Stimulated activated CD4-positive, alpha-beta T cell treated with anti-CD3 and anti-CD28 coated beads, Interleukin-15, amount 100 ng/mL, for 48 hours (primary cell): ENCODE data around the gene CBFA2T3.
"Not testable (repeated sequence)": the region's sequence is repeated elsewhere in the genome, so short reads cannot be mapped to it uniquely, and the experiment has no call there.

Experiments
- DNase-seq, 2 donors: peaks; one replicate each; pipeline ENCODE4 v3.0.0-alpha.2; 2020; ENCODE audit warnings: low read depth in 2 of 2

CBFA2T3 gene

GRCh38 chr16:88922826-88923410 lies 54.1 kb downstream of the CBFA2T3 start:
- DNase-seq: no peak

GRCh38 chr16:88922114-88922825 lies 54.7 kb downstream of the CBFA2T3 start:
- no peak for DNase-seq

- DNase-seq: no peak
Observed at GRCh38 chr16:88921591-88921990, 55.4 kb downstream of the CBFA2T3 start.

- no peak for DNase-seq
Observed at GRCh38 chr16:88920618-88921590, 56.1 kb downstream of the CBFA2T3 start.

DNA sequence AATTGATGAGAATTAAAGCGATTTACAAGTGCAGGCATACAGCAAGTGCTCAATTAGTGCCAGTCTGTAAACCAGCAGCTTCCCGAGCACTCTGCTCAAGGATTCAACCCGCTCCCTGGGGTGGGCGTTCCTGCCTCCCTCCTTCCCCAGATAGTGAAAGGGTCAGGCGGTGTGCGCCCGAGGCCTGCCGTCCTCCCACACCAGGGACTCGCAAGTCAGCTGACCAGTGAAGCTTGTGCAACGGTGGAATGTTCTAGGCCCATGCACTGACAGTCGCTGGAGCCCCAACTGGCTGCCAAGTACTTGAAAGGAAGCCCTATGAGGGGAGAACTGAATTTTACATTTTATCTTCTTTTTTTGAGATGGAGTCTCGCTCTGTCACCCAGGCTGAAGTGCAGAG lies 57.1 kb downstream of the CBFA2T3 start:
- DNase-seq: no peak

DNA sequence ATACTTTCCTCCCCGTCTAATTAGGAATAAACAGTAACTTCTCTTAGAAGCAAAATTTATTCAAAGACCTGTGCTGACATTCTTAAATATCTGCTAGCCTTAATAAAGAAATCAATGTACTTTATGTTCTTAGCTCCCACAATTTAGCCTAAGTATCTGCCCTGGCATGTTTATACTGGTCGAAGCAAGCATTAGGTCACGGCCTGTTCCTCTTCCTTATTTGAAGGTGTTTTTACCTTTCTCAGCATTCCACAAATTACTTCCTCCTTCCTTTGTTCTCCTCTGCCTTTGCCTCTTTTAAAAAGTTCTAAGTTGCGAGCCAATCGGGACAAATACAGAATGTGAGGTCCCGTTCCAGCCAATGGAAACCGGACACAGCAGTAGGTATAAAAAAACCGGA lies 58.1 kb downstream of the CBFA2T3 start:
- not testable (repeated sequence) for DNase-seq

GRCh38 chr16:88917915-88918627 lies 58.9 kb downstream of the CBFA2T3 start:
- DNase-seq: no peak

DNA sequence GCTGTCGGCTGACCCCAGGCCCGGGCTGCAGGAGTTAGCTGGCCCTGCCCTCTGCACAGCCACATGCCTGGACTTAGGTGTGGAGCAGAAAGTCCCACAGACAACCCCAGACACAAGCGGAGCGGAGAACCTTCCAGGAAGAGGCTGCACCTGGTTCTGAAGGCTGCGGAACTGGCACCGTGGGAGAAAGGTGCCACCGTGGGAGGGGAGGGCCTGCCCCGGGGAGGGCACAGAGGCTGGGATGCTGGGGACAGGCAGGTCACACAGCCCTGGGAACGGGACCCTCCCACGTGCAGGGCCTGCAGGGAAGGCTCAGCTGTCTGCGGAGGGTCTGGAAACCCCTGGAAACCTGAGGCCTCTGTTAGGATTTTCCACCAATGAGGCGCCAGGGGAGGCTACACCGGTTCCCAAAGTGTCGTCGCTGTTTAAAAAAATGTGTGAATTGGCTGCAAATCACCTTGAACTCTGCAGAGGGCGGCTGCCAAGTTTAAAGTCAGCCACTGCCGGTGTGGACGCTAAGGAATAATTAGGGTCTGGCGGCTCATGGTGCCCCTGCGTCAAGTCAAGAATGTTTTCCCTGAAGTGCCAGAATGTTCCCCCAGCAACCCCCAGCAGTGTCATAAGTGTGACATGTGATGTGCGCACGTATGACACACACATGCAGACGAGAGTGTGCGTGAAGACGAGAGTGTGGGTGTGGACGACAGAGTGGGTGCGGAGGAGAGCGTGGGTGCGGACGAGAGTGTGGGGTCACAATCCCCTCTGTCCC lies 59.7 kb downstream of the CBFA2T3 start:
- no peak for DNase-seq

DNA sequence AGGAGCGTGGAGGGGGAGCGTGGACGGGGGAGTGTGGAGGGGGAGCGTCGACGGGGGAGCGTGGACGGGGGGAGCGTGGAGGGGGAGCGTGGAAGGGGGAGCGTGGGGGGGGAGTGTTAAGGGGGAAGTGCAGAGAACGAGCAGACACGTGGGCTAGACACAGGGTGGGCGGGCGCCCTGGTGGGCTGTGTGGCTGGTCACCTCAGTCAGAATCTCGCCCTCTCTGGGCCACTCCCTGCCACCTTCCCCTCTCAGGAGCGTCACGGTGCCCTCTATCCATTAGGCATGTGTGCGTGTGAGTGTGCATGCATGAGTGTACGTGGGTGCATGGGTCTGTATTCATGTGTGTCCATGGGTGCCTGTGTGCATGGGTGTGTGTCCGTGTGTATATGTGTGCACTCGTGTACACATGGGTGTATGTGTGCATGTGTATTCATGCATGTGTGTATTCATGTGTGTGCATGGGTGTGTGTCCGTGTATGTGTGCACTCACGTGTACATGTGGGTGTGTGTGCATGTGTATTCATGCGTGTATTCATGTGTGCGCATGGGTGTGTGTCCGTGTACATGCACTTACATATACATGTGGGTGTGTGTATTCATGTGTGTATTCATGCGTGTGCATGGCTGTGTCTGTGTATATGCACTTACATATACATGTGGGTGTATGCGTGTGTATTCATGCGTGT lies 61.2 kb downstream of the CBFA2T3 start:
- DNase-seq: no peak

- DNase-seq: no peak
Observed at GRCh38 chr16:88914750-88915368, 62.1 kb downstream of the CBFA2T3 start.

GRCh38 chr16:88913870-88914269 lies 63.1 kb downstream of the CBFA2T3 start:
- DNase-seq: no peak

DNA sequence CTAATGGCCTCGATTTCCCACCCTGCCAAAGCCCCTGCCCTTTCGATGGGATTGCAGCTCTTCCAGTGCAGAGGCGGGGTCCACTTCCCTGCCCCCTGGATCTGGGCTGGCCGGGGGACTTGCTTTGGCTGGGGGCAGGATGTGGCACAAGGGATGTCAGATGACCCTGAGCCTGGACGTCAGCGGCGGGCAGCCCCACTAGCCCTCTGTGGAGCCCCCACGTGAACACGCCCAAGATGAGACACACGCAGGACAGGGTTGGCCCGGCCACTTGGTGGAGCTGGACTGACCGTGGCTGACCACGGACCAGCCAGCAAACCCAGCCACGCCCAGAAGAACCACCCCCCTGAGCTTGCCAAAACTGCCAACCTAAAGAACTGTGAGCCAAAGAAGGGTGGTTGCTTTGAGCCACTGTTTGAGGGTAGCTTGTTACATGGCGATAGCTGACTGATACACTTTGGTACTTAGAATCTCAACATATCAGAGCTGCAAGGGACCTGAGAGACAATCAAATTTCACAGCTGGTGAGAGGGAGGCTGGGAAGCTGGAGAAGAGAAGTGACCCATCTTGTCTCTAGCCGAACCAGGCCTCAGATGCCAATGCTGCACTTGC lies 63.9 kb downstream of the CBFA2T3 start:
- no peak for DNase-seq

DNA sequence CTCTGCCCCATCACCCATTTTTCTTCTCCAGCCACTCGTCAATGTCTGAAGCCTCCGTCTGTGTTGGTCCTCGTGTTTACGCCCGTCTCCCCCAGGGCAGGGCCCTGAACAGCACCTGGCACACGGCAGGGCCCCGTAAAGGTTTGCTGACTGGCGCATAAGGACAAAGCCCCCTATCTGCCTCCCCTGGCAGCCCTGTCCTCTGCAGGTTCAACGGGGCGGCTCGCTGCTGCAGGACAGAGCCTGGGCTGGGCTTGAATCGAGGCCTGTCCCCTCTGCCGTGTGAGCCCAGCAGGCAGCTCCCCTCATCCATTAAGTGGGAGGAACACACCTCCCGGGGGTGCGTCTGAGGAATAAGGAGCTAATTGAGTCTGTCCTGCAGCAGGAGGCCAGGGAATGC lies 64.5 kb downstream of the CBFA2T3 start:
- no peak for DNase-seq

DNA sequence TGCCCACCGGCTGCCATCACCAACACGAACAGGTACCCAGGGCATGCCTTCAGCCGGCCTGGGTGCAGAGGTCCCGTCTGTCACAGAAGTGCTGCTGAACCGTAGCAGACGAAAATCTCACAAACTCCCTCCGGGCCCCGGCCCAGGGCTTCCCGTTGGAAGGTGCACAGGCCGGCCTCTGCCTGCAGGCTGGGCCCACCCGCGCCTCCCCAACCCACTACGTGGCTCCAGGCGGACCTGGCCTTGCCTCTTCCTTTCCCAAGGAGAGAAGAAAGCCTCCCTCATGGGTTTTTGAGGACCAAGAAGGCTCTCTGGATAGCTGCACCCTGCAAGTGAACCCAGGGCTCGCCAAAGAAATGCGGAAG lies 65.1 kb downstream of the CBFA2T3 start:
- no peak for DNase-seq

- DNase-seq: no peak
Observed at GRCh38 chr16:88911136-88911945, 65.7 kb downstream of the CBFA2T3 start.

DNA sequence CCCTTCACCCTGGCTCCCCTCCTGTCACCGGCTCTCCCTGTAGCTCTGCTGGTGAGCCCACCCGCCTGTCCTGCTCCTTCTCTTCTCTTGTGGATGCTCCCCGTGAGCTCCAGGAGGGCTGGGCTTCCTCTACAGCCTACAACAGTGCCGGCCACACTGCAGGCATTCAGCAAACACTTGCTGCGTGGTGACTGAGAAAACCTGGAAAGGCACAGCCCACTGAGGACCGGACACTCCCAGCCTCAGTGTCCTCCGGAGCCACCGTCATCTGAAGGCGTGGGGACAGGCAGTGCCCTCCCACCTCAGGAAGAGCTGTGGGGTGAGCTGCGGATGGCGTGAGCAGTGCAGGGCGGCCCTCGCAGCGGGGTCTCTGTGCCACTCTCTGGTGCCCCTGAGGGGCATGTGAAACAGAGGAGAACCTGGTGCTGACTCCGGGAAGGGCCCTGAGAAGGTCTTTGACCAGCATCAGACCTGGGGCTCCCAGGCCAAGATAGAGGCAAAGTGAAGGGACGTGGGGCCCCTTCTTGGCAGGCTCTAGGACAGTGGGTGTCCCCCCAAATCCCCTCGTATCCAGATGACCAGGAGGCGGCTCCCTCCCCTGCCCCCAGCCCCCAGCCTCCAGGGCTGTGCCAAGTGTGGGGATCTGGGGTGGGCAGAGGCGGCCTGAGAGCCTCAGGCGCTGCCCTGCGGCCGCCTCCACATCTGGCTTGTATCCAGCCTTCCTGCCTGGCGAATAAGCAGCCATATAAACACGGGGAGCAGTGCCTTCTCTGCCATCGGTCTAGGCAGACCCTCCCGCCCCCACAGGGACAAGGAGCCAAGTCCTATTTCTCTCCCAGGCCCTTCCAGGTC lies 66.5 kb downstream of the CBFA2T3 start:
- DNase-seq: no peak

DNA sequence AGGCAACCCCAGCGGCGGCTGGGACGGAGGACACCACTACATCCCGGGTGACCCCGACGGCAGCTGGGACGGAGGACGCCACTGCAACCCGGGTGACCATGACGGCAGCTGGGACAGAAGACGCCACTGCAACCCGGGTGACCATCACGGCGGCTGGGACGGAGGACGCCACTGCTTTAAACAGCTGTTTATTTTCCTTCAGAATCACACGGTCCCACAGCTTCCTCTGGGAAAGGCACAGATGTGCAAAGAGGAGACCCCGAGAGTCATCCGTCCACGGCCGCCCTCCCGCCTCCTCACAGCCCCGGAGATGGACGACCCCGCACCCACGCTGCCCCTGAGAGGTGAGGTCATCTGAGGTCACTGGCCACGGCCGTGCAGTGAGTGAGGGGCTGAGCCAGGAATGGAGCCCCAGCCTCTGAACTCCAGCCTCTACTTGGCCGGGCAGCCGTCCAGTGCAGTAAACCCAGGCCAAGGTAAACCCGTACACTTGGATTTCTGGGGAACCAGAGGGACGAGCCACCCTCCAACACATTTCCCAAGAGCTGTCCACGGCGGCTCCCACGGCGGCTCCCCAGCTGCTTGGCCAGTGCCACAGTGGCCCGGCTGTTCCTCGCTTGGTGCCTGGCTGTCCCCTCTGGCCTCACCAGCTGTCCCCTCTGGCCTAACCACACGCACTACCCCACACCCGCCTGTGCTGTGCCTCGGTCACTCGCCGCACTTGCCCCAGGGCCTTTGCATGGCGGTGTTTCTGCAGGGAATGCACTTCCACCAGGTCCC lies 67.4 kb downstream of the CBFA2T3 start:
- DNase-seq: no peak
